Activated CD8-positive, alpha-beta memory T cell treated with anti-CD3 and anti-CD28 coated beads, Interleukin-2, amount 50 U/mL, for 24 hours (primary cell): Measurements from ENCODE around the gene CDC42BPA.

Source experiments
- DNase-seq: peaks from one replicate; pipeline ENCODE4 v3.0.0-alpha.2; 2020; ENCODE audit errors: extremely low read depth

CDC42BPA gene

GRCh38 chr1:226991920-226992319, 326.4 kb downstream of the CDC42BPA start:
- DNase-seq: no peak

DNA sequence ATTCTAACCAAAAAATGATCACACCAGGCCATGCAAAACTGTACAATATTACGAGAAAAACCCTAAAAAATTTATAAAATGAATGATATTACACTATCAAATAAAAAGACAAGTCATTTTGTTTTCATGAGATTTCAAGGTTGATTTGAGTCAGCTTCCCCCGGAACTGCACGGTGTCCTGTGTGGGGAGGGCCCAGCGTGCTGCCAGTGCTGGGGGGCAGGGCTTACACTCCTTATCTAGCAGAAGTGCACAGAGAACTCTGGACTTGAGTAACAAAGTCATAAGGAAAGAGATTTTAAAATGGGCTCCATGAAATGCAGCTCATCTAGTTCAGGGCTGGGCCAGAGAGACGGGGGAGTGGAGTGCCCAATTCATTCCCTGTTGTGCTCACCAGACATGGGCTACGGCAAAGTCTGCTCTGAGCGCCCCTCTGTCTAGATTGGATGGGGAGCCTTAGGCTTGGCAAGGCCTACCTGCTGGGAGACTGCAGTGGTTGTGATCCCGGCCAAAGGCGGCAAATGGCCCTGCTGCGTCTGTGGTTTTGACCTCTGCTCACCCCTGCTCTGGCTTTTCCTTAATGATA, 328.1 kb downstream of the CDC42BPA start:
- no peak for DNase-seq

GRCh38 chr1:226989085-226989920, 329.0 kb downstream of the CDC42BPA start:
- DNase-seq: no peak

GRCh38 chr1:226988334-226988666, 330.0 kb downstream of the CDC42BPA start:
- DNase-seq: no peak

DNA sequence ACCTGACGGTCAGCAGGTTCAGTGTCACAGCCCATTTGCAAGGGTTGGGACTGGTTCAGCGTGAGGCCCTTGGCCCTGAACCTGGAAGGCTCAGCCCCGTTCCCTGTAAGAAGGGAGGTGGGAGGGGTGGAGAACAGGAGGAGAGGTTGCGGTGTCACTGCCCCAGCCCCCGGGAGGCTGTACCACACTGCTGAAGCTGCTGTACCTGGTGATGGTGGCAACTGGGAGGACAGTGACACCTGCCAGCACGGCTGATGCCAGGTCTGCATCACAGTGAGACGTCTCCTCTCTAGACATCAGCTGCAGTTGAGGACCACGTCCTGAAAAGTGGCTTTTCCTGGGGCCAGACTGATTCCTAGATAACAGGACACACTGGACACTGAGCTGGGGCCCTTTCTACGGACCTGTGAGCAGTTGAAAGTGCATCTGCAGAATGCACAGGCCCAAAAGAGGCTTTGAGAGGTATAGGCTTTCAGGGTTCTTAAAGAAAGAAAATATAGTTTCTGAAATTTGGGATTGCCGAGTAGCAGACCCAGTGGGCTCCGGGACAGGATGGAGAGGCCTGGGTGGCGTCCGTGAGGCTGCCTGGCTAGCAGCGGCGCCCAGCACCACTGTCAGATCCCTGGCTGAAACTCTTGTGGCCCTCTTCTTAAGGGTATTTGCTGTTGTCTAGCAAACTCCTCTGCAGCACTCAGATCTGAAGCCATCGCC, 330.5 kb downstream of the CDC42BPA start:
- no peak for DNase-seq

- DNase-seq: no peak
These were observed 331.1 kb downstream of the CDC42BPA start for GRCh38 chr1:226987179-226987536.

DNA sequence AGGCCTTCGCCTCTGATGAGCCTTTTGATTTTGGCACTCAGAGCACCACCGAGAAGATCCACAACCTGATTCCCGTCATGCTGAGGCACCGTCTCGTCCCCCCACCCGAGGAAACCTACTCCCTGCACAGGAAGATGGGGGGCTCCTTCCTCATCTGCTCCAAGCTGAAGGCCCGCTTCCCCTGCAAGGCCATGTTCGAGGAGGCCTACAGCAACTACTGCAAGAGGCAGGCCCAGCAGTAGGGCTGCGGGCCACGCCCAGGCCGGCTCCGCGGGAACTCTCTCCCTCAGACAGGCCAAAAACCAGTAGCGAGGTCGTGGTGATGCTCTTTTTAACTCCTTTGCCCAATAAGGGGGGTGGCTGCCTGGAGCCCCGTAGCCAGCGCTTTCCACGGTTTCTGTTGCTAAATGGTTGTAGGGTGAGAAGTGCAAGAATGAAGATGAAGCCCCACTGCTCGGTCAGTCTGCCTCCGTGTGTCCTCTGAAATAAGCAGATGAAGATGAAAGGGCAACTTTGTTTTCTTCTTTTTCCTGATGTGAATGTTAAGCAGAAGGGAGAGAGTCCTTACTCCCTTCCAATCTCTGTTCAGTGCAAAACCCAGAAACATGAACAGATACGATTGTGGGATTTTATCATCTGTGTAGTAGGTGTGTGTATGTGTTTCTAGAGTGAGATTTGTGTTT, 331.7 kb downstream of the CDC42BPA start:
- DNase-seq: no peak

- no peak for DNase-seq
These were observed 332.3 kb downstream of the CDC42BPA start for GRCh38 chr1:226985839-226986463.

GRCh38 chr1:226985239-226985838, 333.0 kb downstream of the CDC42BPA start:
- DNase-seq: no peak

DNA sequence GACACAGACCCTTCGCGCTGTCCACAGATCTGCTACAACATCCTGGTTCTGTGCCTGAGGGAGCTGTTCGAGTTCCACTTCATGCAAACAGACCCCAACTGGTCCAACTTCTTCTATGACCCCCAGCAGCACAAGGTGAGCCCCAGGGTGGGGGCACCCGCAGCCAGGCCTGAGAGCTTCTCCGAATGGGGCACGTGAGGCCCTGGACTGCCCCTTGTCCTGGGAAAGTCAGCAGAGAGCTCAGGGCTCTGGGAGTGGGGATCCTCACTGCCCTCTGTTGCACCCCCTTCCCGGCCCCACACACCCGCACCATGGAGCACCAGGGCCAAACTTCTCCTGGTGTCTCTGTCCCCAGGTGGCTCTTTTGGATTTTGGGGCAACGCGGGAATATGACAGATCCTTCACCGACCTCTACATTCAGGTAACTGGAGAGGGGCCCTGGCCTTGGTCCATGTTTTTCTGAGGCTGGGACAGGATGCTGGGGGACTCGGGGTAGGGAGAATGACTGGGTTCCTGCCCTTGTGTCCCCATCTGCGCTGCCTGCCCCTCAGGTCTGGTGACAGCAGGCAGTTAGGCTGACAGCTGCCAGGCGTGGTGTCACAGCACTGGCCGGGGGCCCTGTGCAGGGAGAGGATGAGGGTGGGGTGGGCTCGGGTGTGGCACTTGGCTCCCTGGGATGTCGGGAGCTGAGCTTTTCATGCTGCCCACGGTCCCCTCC, 333.6 kb downstream of the CDC42BPA start:
- no peak for DNase-seq

- no peak for DNase-seq
These were observed 334.3 kb downstream of the CDC42BPA start for GRCh38 chr1:226983992-226984364.

DNA sequence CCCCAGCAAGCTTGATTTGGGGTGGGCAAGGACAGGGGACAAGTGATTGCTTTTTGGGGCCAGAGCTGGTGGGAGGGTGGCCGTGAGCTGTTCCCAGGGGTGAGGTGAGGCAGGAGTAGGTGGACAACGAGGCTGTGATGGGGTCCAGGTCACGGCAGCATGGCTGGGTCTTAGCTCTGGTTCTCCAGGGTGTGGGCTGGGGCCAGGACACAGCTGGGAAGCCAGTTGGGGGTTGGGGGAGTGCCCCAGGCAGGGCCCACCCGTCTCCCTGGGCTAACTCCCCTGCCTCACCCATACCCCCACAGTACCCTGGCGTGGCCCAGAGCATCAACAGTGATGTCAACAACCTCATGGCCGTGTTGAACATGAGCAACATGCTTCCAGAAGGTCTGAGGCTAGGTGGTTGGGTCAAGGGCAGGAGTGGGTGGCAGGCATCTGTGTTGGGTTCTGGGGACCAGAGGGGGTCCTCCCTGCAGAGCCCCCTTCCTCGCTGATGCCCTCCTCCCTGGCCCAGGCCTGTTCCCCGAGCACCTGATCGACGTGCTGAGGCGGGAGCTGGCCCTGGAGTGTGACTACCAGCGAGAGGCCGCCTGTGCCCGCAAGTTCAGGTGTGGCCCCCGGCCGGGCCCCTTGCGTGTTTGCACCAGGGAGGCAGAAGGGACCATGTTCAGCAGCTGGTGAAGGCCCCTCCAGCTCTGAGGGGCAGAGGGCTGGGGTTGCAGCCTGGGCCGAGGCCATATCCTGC, 334.9 kb downstream of the CDC42BPA start:
- DNase-seq: no peak

- DNase-seq: no peak
These were observed 335.7 kb downstream of the CDC42BPA start for GRCh38 chr1:226982451-226983177.

- DNase-seq: no peak
These were observed 336.5 kb downstream of the CDC42BPA start for GRCh38 chr1:226981838-226982237.

DNA sequence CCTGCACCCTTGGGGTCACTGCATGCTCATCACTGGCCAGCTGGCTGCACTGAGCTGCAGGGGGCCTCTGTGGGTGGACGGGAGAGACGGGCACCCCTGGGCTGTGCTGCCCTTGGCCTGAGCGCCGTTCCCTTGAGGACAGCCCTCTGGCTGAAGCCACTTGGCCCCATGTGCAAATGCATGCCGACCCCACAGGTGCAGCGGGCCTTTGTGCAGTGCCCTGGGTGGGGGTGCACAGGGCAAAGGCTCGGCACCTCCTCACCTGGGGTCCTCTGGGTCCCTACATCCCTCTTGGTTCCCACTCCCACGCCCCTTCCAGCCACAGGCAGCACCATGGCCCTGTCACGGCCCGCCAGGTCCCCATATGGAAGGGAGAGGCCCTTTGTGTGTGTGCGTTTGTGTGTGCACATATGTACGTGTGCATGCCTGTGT, 336.9 kb downstream of the CDC42BPA start:
- no peak for DNase-seq

GRCh38 chr1:226980565-226981385, 337.5 kb downstream of the CDC42BPA start:
- no peak for DNase-seq

GRCh38 chr1:226980122-226980560, 338.2 kb downstream of the CDC42BPA start:
- no peak for DNase-seq

DNA sequence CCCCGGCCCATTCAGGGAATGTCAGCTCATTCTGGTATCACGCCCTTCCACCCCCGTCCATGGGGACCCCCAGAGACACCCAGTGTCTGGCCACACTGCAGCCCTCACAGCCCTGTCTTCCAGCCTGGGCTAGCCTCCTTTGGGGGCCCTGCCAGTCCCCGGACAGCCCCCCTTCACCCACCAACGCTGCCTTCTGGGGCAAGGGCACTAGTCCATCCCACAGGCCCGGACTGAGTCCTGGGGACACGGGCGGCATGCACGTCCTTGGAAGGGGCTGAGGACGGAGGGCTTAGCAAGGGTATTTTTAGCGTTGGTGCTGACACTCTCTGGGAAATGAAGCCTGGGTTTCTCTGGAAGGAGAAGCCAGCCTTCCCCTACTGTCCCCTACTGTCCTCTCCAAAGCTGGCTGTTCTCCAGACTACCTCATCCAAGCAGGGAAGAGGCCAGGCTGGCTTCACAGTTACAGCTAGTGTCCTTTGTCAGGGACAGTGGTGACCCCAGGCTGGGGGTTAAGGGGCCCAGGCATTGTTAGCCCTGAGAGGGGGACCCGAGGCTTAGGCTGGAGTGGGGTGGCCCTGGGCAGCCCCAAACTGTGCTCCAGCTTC, 338.7 kb downstream of the CDC42BPA start:
- DNase-seq: no peak
